HG03045 (cell line): ENCODE data around the gene HS3ST2.
"Not testable (repeated sequence)": the region's sequence is repeated elsewhere in the genome, so short reads cannot be mapped to it uniquely, and the experiment has no call there.

ENCODE experiments used
- ATAC-seq: cut with Tn5 transposase; IDR thresholded peaks from one replicate; pipeline ENCODE4 v1.9.1; 2021; ENCODE audit warnings: mild to moderate bottlenecking, moderate library complexity; ENCODE audit not compliant: unreplicated experiment

Gene HS3ST2

DNA sequence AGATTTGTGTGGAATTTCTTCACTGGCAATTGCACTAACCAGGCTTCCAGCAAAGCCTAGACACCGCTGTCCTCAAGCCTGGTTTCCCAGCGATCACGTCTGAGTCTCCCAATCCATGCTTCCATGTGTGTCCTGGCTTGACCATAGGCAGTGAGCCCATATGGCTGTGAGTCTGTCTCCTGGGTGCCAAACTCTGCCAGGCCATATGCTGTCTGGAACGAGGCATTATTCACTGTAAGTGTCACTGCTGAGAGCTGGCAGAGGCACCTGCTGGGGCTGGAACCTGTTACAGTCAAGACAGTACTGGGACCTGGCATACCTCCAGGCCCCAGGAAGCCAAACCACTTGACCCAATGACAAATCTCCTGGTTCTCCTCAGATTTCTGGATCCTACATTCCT is 60.4 kb downstream of the HS3ST2 start:
- ATAC-seq: no peak

DNA sequence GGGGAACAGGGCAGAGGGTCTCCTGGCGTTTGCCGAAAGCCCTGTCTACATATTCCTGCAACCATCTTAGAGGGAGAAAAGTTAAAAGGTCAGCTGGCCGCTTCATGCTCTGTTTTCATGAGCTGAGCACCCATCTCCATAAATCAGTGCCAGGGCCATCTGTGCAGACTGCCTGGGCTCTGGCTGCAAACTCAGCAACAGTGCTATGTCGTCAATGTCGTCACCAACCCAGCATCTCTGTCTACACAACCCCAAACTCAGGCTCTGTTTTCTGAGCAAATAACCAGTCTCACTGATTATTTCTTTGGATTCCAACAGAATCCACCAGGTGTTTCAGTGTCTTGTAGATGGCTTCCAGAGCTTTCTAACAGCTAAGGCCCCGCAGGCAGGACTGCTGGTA is 65.0 kb downstream of the HS3ST2 start:
- no peak for ATAC-seq

DNA sequence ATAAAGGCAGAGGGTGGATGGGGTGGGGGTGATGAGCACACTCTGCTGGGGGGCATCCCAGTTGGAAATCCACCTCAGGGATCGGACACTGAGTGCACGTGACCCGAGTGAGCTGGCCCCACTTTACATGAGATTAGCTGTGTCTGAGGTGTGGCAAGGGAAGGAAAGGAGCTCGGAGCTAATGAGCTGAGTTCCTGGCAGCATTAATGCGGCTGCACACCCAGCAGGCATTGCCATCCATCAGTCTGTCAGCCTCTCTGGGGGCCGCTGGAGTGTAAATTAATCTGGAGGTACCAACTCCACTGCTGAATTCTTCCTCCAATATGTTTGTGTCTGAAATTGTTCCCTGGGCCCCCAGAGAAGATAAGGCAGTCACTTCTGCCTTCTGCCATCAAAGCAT is 65.5 kb downstream of the HS3ST2 start:
- ATAC-seq: no peak

DNA sequence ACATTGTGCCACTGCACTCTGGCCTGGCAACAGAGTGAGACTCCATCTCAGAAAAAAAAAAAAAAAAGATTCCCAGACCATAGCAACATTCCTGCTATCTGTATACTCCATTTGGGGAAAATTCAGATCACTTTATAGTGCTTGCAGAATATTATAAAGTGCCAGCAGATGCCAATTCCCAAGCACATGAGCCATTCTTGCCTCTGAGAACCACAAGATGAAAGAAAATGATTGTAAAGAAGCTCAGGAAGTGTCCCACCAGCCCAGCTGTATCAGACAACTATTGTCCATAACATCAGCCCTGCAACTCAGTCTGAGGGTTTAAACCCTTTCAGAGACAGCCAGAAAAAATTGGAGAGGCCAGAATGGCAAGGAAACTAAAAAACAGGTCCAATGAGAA is 69.0 kb downstream of the HS3ST2 start:
- ATAC-seq: no peak

DNA sequence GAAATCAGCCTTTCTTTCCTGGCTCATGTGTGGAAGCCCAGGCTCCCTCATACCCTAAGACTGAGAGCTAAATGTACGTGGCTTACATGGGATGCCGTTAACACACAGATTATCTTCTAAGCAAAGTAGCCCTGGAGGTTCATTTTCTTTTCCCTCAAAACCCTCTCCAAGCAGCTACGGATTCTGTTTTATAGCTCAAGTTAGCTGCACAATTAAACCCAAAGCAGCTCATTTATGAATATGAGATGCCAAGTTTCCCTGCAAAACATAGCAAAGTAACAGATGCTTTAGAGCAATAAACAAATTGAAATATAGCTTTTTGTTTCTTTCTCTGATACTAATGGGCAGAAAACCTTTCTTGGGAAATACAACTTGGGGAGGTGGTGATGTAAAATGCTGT is 72.0 kb downstream of the HS3ST2 start:
- ATAC-seq: no peak

DNA sequence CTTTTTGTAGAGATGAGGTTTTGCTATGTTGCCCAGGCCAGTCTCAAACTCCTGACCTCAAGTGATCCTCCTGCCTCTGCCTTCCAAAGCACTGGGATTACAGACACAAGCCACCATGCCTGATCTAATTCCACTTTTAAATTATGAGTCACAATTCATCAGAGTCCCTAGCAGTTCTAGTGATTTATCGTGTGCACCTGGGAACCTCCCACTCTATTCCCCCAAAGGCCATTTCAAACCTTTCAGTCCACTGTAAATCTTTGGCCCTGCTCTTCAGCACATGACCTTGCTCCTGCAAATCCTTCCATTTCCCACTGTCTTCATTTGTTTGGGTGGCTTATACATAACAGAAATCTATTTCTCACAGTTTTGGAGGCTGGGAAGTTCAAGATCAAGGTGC is 73.0 kb downstream of the HS3ST2 start:
- ATAC-seq: no peak

DNA sequence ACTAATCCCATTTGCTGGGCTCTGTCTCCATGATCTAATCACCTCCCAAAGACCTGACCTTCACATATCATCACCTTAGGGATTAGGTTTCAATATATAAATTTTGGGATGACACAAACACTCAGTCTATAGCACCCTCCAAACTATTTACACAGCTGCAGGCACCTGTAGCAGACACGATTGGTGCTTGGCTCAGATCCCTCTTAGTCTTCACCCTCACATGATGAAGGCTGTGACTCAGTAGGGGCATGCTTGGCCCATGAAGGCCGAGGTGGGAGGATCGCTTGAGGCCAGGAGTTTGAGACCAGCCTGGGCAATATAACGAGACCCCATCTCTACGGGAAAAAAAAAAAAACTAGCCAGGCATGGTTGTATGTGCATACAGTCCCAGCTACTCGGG is 73.5 kb downstream of the HS3ST2 start:
- no peak for ATAC-seq

DNA sequence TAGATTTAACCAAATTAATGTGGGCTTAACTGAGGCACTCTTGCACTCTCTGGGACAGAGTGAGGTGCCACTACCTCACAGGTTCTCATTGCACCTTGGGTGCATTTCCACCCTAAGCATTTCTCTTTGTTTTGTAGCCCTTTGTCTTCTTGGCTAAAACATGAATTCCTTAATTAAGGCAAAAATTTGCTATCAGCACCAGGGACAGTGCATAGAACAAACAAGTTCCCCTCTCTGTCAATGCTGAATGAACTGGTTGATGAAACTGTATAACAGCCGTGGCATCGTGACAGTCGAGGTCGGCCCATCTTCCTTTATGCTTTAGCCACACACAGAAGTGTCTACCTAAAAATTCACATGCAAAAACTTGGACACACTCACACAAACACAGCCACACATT is 74.8 kb downstream of the HS3ST2 start:
- ATAC-seq: no peak

DNA sequence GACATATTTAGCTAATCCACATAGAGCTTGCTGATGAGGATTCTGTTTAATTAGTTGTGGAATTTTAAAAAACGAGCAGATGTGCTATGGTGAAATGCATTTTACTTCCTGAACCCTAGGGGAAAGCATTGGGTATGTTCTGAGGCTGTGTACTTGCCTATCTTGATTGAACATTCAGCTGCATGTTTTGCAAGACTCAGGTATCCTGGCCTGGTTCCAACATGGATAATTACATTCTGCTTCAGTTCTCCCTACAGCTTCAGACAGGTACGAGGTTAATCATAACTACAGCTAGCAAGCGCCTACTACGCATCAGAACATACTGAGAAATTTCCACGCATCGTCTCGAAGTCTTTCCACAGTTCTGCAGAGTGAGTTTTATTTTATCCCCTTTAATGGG is 77.0 kb downstream of the HS3ST2 start:
- ATAC-seq: no peak

DNA sequence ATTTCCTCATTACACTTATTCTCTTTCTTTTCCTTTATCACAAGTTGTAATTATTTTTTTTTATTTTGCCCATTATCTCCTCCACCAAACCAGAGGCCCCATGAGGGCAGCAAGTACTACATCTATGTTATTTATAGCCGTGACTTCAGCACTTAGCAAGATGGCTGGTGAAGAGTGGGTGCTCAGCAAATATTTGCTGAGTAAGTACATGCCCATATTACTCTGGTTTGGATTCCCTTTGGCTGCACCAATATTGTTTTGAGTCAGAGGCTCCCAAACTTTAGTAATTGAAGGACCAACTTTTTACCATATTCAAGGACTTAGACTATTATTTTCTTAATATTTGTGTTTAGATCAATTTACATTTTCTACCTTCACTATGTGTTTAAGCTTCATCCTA is 83.2 kb downstream of the HS3ST2 start:
- no peak for ATAC-seq

DNA sequence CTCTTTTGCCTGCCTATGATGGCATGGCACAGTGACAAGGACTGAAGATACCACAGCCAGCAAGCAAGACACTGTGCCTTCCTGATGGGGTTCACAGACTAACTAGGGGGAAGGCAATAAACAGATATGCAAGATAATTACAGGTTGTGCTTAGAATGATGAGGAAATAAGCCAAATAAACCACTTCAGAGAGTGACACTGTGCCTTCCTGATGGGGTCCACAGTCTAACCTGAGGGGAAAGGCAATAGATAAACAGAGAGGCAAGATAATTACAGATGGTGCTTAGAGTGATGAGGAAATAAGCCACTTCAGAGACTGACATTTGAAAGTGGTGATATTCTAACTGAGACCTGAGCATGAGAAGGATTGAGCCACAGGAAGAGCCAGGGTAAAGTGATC is 84.2 kb downstream of the HS3ST2 start:
- ATAC-seq: no peak

DNA sequence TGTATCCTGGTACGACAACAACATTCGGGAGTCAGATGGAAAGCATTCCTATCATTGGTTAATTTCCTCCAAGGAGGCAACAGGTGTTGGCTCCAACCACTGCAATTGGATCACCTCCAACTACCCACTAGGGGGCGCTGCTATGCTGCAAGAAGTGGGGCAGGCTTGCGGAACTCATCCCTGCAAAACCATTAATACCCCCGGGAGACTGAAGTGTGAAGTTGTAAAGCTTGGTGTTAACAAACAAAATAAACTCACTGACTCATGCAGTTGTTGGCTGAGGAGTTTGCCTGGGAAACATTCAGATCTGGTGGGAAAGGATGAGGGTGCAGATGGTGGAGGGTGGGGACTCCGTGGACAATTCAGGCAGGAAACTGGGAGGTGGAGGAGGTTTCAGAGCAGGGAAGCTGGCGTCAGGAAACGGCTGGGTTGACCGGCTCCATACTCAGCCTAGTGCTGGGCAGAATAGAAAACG is 84.9 kb downstream of the HS3ST2 start:
- no peak for ATAC-seq

DNA sequence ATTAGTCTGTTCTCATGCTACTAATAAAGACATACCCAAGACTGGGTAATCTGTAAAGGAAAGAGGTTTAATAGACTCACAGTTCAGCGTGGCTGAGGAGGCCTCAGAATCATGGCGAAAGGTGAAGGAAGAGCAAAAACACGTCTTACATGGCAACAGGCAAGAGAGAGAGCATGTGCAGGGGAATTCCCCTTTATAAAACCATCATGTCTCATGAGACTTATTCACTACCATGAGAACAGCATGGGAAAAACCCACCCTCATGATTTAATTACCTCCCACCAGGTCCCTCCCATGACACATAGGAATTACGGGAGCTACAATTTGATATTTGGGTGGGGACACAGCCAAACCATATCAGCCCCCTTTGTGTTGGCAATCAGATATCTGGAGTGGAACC is 85.6 kb downstream of the HS3ST2 start:
- ATAC-seq: not testable (repeated sequence)

DNA sequence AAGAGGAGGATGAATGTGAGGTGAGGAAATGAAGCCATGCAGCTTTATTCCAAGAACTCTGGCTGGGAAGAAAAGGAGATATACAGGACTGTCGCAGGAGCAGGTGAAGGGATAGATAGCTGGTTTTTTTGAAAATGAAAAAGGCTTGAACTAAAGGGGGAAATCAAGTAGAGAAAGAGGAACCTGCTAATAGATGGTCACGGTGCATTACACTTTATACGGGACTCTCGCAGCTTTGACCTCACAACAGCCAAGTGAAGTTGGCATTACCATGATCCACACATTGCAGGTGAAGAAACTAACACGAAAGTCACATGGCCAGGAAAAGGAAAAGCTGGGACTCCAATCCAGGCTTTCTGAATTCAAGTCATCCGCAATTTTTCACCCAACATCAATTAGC is 86.9 kb downstream of the HS3ST2 start:
- no peak for ATAC-seq

DNA sequence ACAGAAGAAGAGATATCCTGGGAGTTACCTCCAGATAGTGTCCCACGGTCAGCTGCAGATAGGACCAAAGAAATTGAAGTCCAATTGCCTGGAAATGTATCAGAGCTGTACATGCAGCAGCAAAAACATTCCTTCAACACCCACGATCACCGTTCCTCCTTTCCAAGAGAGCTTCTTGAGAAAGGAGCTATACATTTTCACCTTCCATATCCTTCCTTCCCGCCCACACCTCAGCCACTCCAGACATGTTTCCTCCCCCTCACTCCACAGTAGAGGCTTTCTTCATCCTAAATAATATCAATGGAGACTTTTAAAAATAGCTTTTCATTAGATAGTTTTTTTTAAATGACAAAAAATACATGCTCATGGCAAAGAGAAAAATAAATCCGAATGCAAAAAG is 87.6 kb downstream of the HS3ST2 start:
- ATAC-seq: no peak

DNA sequence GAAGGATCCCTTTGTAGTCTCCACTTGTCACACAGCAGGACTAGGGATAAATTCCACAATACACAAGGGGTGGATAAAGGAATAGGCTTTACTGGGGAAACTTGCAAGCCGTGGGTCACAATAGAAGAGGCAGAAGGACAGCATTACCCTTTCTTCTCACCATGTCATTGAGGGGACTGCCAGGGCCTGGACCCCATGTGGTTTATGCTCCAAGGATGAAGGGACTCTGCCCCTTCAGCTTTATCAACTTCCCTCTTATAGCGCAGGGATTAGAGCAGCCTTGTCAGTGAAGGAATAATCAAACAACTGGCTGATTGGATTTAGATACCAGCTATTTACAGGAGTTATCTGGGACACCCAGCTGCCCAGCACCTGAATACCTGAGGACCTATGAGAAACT is 89.8 kb downstream of the HS3ST2 start:
- ATAC-seq: no peak

DNA sequence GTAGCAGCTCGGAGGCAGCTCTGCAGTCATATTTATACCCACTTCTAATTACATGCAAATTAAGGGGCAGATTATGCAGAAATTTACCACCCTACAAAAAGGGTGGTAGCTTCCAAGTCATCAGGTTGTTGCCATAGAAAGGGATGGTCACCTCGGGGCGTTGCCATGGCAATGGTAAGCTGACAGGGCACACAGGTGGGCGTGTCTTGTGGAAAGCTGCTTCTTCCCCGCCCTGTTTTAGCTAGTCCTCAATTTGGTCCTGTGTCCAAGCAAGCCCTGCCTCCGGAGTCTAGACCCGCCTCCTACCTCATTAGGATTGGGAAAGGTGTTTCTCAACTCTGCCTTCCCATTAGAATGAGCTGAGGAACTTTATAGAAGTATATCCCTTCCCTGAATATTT is 98.7 kb downstream of the HS3ST2 start:
- ATAC-seq: no peak

DNA sequence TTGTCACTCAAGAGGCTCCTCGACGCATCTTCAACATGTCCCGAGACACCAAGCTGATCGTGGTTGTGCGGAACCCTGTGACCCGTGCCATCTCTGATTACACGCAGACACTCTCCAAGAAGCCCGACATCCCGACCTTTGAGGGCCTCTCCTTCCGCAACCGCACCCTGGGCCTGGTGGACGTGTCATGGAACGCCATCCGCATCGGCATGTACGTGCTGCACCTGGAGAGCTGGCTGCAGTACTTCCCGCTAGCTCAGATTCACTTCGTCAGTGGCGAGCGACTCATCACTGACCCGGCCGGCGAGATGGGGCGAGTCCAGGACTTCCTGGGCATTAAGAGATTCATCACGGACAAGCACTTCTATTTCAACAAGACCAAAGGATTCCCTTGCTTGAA is 101.0 kb downstream of the HS3ST2 start:
- no peak for ATAC-seq

DNA sequence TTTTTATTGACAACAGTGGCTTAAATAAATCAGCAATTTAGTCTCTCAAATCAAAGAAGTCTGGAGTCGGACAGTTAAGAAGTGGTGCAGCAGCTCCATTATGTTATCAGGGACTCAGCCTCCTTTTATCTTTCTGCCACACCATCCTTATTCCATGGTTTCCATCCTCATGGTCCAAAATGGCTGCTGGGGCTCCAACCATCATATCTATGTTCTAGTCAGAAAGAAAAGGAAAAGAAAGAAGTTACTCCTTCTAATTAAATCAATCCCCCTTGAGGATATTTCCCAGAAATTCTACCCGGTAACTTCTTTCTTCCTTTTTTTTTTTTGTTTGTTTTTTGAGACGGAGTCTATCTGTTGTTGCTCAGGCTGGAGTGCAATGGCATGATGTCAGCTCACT is 109.5 kb downstream of the HS3ST2 start:
- no peak for ATAC-seq

DNA sequence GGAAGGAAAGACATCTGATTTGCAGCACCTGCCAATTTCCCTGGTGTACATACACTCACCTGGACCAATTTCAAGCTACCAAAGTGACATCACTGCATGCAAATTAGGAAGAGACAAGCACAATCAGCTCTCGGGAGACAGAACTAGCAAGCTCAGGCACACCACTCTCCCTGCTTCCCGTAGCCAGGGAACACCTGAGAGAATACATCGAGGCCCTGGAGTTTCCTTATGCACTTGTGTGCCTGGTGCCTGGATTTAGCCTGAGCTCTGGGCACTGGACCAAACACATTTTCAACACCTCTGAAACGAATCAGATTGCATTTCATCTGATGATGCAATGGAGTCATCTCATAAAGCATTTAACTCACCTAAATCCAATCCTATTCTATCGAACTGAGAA is 110.5 kb downstream of the HS3ST2 start:
- no peak for ATAC-seq

DNA sequence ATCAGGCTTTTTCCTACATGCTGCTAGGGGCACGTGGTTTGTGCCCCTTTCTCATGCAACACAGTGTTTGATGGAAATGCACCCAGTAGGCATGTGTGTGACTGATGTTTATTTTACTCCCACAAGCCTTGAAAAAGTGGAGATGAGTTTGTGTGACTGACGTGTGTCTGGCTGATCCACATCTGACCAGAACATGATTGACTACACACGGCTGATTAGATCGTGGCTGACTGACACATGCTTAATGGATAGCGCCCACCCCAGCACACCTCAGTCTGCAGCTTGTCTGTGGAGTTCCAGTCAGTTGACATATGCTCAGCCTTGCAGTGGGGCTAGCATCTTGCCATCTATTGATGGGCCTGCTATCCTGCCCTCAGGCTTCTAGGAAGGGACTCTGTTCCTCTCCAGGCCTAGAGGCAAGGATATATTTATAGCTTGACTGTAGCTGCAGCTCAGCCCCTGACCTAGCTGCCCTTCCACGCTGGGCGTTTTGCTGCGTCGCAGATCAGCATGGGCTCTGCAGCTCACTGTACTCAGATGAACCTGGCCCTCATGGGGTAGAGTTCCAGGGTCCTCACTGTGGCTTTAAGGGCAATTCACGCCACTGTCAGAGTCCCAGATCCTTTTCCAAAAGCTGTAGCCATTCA is 112.3 kb downstream of the HS3ST2 start:
- ATAC-seq: no peak

DNA sequence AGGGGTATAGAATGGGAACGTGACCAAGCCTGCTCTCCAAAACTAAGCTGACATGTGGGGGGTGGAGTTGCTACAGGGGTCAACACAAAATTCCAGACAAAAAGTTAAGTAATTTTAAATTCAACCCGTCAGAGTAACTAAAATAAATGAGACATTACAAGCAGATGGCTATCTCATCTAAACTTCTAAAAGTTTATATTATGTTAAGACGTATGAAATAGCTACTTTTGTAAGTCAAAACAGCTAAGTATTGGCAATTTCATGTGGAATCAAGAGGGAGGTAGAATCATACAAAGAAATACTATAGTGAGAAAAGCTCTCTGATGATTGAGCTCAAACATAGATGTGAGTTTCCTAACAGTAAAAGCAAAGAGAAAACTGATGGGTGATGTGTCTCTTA is 113.3 kb downstream of the HS3ST2 start:
- no peak for ATAC-seq

DNA sequence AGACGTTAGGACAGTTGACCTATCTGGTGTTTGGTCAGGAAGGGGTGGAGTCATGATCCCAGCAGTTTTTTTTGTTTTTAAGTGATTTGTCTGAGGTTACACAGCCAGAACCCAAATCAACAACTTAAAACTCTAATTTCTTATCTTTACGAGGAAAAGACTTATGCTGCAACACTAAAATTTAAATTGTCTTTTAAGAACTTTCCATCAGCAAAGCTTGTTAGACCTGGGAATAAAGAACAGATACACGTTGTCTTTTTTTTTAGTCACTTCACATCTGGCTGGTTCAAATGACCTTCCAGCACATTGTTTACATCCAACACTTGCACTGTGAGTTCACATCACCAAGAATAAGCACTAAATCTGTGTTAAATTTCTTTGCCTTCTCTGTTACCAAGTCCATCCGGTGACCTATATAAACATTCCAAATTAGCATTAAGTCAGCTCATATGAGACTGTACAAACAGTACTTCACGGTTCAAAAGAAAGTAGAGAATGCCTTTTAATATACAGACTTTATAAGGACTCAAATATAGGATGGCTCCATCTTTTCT is 115.0 kb downstream of the HS3ST2 start:
- no peak for ATAC-seq
